BE2C (cell line): ENCODE measurements around the gene DRAM1.

ENCODE experiments used
- DNase-seq: peaks from one replicate; pipeline ENCODE4 v3.0.0-alpha.2; 2020
- H3K27me3 ChIP-seq: fragments of 250-450 bp; sonication (Bioruptor Pico); 2 replicates; pipeline ENCODE4 v1.5.1; 2020; ENCODE audit warnings: mild to moderate bottlenecking
- H3K36me3 ChIP-seq: fragments of 250-450 bp; sonication (Bioruptor Pico); 2 replicates; pipeline ENCODE4 v1.5.1; 2020; ENCODE audit warnings: mild to moderate bottlenecking
- H3K4me1 ChIP-seq: fragments of 250-450 bp; sonication (Bioruptor Pico); 2 replicates; pipeline ENCODE4 v1.5.1; 2020
- H3K4me3 ChIP-seq: 2 replicates; pipeline ENCODE4 v1.5.1; 2011; ENCODE audit warnings: low read depth, low read length
- H3K9me3 ChIP-seq: fragments of 250-450 bp; sonication (Bioruptor Pico); 2 replicates; pipeline ENCODE4 v1.5.1; 2020
- TF ChIP-seq, protein P1 (sequence below): IDR thresholded peaks from 2 replicates; pipeline ENCODE4 v1.5.1; 2012; ENCODE audit warnings: mild to moderate bottlenecking, low read depth, low read length

Gene DRAM1

DNA sequence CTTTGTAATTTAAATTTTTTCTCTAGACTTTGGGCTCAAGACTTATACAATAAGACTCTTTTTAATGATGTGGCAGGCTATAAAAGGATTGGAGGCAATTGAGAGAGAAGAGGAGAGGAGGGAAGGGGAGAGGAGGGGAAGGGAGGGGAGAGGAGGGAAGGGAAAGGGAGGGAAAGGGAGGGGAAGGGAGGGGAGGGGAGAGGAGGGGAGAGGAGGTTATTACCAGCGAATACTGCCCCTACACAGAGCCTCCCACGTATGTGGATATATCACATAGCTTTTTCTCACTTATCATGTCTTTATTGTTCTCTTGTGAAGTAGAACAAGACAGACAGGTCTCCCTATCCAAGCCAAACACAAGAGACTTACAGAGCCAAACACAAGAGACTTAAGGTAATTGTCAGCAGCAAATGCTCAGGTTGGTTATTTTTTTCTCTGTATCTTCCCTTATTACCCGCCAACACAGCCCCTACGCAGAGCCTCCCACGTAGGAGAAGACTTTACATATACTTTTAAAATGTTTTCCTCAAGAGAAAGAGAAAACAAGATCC, 63.1 kb downstream of the DRAM1 start:
- Histone ChIP-seq H3K36me3 (no peaks in the 10 kb centered on the region), H3K27me3 (peaks cover 9% of the 10 kb centered on the region), H3K4me1 (no peaks in the 10 kb centered on the region), H3K4me3 (no peak overlapping the region), H3K9me3 (no peaks in the 10 kb centered on the region)
- TF ChIP-seq, protein P1, sequence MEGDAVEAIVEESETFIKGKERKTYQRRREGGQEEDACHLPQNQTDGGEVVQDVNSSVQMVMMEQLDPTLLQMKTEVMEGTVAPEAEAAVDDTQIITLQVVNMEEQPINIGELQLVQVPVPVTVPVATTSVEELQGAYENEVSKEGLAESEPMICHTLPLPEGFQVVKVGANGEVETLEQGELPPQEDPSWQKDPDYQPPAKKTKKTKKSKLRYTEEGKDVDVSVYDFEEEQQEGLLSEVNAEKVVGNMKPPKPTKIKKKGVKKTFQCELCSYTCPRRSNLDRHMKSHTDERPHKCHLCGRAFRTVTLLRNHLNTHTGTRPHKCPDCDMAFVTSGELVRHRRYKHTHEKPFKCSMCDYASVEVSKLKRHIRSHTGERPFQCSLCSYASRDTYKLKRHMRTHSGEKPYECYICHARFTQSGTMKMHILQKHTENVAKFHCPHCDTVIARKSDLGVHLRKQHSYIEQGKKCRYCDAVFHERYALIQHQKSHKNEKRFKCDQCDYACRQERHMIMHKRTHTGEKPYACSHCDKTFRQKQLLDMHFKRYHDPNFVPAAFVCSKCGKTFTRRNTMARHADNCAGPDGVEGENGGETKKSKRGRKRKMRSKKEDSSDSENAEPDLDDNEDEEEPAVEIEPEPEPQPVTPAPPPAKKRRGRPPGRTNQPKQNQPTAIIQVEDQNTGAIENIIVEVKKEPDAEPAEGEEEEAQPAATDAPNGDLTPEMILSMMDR: no peak
- no peak for DNase-seq

- H3K4me3 ChIP-seq: no peak overlapping the region
- H3K36me3 ChIP-seq: no peaks in the 10 kb centered on the region
- no peak for DNase-seq
- peaks cover 14% of the 10 kb centered on the region for H3K27me3 ChIP-seq
- H3K4me1 ChIP-seq: no peaks in the 10 kb centered on the region
- H3K9me3 ChIP-seq: no peaks in the 10 kb centered on the region
- TF ChIP-seq, protein P1: no peak
These were observed 64.2 kb downstream of the DRAM1 start for GRCh38 chr12:101941306-101942249.

GRCh38 chr12:101942250-101942605, 64.8 kb downstream of the DRAM1 start:
- Histone ChIP-seq H3K27me3 (peaks cover 14% of the 10 kb centered on the region), H3K4me1 (no peaks in the 10 kb centered on the region), H3K4me3 (no peak overlapping the region), H3K36me3 (no peaks in the 10 kb centered on the region), H3K9me3 (no peaks in the 10 kb centered on the region)
- TF ChIP-seq, protein P1: no peak
- DNase-seq: no peak

- H3K27me3 ChIP-seq: peaks cover 14% of the 10 kb centered on the region
- H3K9me3 ChIP-seq: no peaks in the 10 kb centered on the region
- no peak overlapping the region for H3K4me3 ChIP-seq
- TF ChIP-seq, protein P1: no peak
- no peaks in the 10 kb centered on the region for H3K36me3 ChIP-seq
- DNase-seq: no peak
- no peaks in the 10 kb centered on the region for H3K4me1 ChIP-seq
These were observed 68.2 kb downstream of the DRAM1 start for GRCh38 chr12:101945369-101946232.

DNA sequence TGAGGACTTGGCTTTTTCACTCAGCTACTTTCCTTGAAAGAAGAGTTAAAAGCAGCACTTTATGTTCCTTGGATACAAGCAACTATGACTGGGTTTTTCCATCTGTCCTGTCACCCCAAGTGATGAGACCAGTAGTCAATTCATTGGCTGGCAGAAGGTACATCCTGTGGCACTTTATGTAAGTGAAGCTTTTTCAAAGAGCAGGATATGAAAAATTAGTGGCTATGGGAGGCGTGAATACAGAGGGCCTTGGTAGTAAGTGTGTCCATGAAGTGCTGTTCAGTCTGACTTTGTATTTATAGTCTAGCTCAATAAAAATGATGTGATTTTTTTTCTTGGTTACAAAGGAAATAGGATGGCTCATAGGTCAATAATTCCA, 68.8 kb downstream of the DRAM1 start:
- TF ChIP-seq, protein P1: no peak
- Histone ChIP-seq H3K4me3 (no peak overlapping the region), H3K9me3 (no peaks in the 10 kb centered on the region), H3K4me1 (no peaks in the 10 kb centered on the region), H3K27me3 (peaks cover 10% of the 10 kb centered on the region), H3K36me3 (no peaks in the 10 kb centered on the region)
- DNase-seq: no peak
